ENCODE data around the gene TRMT61A. TPM values are rescaled to one million over a fixed set of nuclear protein-coding genes. Genes with fewer than 3 reads are reported as not detected.

The TRMT61A gene
- total and polyA plus RNA-seq, 2 experiments from 2014 or later, result 13.3 to 15.0 TPM

DNA sequence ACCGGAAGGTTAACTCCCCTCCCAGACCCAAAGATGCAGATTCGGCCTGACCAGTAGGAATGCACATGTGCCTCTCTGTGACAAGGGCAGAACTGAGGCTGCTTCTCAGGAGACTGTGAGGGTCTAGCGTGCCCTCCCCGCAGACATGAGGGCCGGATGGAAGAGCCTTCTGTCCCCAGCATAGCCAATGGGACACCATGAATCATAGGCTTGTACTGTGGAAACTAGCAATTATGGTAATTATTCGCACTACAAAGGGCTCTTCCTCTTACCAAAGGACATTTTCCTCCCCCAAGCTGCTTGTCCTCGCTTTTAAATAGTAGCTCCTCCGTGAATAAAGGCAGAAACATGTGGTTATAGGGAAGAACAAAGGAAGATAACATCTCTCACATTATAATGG is 40.0 kb downstream of the TRMT61A start:
- peaks cover 99% of the 10 kb centered on the region for H3K79me2 ChIP-seq (ENCODE audit: insufficient read depth)
- no peaks in the 10 kb centered on the region for H3K9me3 ChIP-seq (ENCODE audit: low read depth)
- H3K36me3 ChIP-seq (ENCODE audit: low read depth), result 0 out of 2 replicates have a peak, but pooled peaks cover 11% of the 10 kb centered on the region
- H3K4me3 ChIP-seq, result no peak overlapping the region
- no peak for DNase-seq
- H3F3A ChIP-seq (ENCODE audit: insufficient read depth), result 0 out of 2 replicates have a peak, but pooled peaks cover 5% of the 10 kb centered on the region
- in situ Hi-C loops (cut with MboI), result no loop called here
- H3K27me3 ChIP-seq (replicated peaks; ENCODE audit: insufficient read depth), result no peaks in the 10 kb centered on the region
- TF ChIP-seq EZH2phosphoT487 (IDR thresholded peaks at IDR 0.05; ENCODE audit: insufficient read depth, low read depth) (no peak), EZH2 (IDR thresholded peaks at IDR 0.05; ENCODE audit: insufficient read depth, poor library complexity, severe bottlenecking) (no peak)
- WGBS, 2 experiments (ENCODE audit: low coverage in 1 of 2, low lambda C conversion rate in 2 of 2, missing lambda C conversion rate in 2 of 2), result 81 to 86% methylated on average over 8 of the region's 8 CpGs
- H3K4me1 ChIP-seq (ENCODE audit: insufficient read depth), result peaks cover 4% of the 10 kb centered on the region; the same call in 1 of the 2 replicates
- no peaks in the 10 kb centered on the region for H3K9me2 ChIP-seq (ENCODE audit: insufficient read depth)
- H3K27ac ChIP-seq, result no peak overlapping the region
- H2AFZ ChIP-seq, result no peak overlapping the region
- no peak overlapping the region for H3K4me2 ChIP-seq (ENCODE audit: unreplicated experiment)
- no peak overlapping the region for H3K9ac ChIP-seq
- no peaks in the 10 kb centered on the region for H4K20me1 ChIP-seq (ENCODE audit: insufficient read depth)

DNA sequence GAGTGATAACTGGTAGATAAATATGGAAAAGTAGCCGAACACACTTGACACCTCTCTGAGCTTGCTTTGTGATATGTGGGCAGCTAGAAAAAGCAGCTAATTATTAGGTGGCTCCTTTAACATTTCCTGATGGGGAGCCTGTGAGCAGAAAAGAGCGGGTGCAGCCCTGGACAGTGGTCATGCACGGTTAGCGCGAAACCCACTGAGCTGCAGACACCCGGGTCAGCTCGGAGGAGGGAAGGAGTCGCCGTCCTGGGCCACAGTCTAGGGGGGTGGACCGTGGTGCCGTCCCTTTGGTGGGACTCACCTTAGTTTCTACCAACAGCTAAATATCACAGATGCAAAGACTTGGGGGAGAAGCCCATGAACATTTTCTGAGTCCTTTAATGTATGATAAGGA is 40.4 kb downstream of the TRMT61A start:
- Histone ChIP-seq H3K27ac (no peak overlapping the region), H4K20me1 (ENCODE audit: insufficient read depth) (no peaks in the 10 kb centered on the region), H3K4me1 (ENCODE audit: insufficient read depth) (no peaks in the 10 kb centered on the region), H3F3A (ENCODE audit: insufficient read depth) (0 out of 2 replicates have a peak, but pooled peaks cover 5% of the 10 kb centered on the region), H3K36me3 (ENCODE audit: low read depth) (0 out of 2 replicates have a peak, but pooled peaks cover 11% of the 10 kb centered on the region), H2AFZ (no peak overlapping the region), H3K9me2 (ENCODE audit: insufficient read depth) (no peaks in the 10 kb centered on the region), H3K27me3 (replicated peaks; ENCODE audit: insufficient read depth) (no peaks in the 10 kb centered on the region), H3K4me3 (no peak overlapping the region), H3K9me3 (ENCODE audit: low read depth) (no peaks in the 10 kb centered on the region), H3K9ac (no peak overlapping the region), H3K79me2 (ENCODE audit: insufficient read depth) (peaks cover 99% of the 10 kb centered on the region), H3K4me2 (ENCODE audit: unreplicated experiment) (no peak overlapping the region)
- in situ Hi-C loops (cut with MboI), result no loop called here
- 83 to 86% methylated on average over 11 of the region's 11 CpGs for WGBS, 2 experiments (ENCODE audit: low coverage in 1 of 2, low lambda C conversion rate in 2 of 2, missing lambda C conversion rate in 2 of 2)
- TF ChIP-seq EZH2phosphoT487 (IDR thresholded peaks at IDR 0.05; ENCODE audit: insufficient read depth, low read depth), result no peak
- no peak for TF ChIP-seq EZH2 (IDR thresholded peaks at IDR 0.05; ENCODE audit: insufficient read depth, poor library complexity, severe bottlenecking)
- DNase-seq, result no peak

DNA sequence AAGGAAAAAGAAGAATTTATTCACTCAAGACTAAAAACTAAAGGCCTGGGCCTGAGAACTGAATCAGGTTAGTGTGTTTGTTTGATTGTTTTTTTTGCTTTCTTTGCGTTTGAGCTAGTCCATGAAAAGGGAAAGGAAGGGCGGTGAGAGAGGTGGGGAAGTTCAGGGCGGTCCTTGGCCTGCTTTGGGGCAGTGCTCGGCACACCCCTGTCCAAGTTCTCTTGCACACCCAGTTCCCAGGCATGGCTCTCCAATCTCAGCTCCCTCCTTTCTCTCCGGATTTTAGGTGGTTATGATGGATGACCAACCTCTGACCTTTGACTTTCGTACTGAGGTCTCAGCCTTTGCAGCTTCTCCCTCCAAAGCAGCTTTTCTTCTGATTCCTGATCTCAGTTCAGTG is 45.1 kb downstream of the TRMT61A start:
- H3K36me3 ChIP-seq (ENCODE audit: low read depth), result peaks cover 11% of the 10 kb centered on the region; the same call in 1 of the 2 replicates
- no peaks in the 10 kb centered on the region for H3K9me2 ChIP-seq (ENCODE audit: insufficient read depth)
- H3K27me3 ChIP-seq (replicated peaks; ENCODE audit: insufficient read depth), result no peaks in the 10 kb centered on the region
- 56 to 60% methylated on average over 6 of the region's 6 CpGs for WGBS, 2 experiments (ENCODE audit: low coverage in 1 of 2, low lambda C conversion rate in 2 of 2, missing lambda C conversion rate in 2 of 2)
- H2AFZ ChIP-seq, result no peak overlapping the region
- in situ Hi-C loops (cut with MboI), result loop anchor here (10.0 kb wide), 1 partner anchor 111 kb away; no protein-coding TSS in a partner anchor
- H3F3A ChIP-seq (ENCODE audit: insufficient read depth), result peaks cover 5% of the 10 kb centered on the region; the same call in 1 of the 2 replicates
- H4K20me1 ChIP-seq (ENCODE audit: insufficient read depth), result no peaks in the 10 kb centered on the region
- H3K4me2 ChIP-seq (ENCODE audit: unreplicated experiment), result no peak overlapping the region
- no peak overlapping the region for H3K27ac ChIP-seq
- TF ChIP-seq EZH2 (IDR thresholded peaks at IDR 0.05; ENCODE audit: insufficient read depth, poor library complexity, severe bottlenecking) (no peak), EZH2phosphoT487 (IDR thresholded peaks at IDR 0.05; ENCODE audit: insufficient read depth, low read depth) (no peak)
- no peaks in the 10 kb centered on the region for H3K9me3 ChIP-seq (ENCODE audit: low read depth)
- H3K4me1 ChIP-seq (ENCODE audit: insufficient read depth), result peaks cover 13% of the 10 kb centered on the region
- H3K4me3 ChIP-seq, result no peak overlapping the region
- H3K9ac ChIP-seq, result no peak overlapping the region
- no peak for DNase-seq
- H3K79me2 ChIP-seq (ENCODE audit: insufficient read depth), result peaks cover 92% of the 10 kb centered on the region

DNA sequence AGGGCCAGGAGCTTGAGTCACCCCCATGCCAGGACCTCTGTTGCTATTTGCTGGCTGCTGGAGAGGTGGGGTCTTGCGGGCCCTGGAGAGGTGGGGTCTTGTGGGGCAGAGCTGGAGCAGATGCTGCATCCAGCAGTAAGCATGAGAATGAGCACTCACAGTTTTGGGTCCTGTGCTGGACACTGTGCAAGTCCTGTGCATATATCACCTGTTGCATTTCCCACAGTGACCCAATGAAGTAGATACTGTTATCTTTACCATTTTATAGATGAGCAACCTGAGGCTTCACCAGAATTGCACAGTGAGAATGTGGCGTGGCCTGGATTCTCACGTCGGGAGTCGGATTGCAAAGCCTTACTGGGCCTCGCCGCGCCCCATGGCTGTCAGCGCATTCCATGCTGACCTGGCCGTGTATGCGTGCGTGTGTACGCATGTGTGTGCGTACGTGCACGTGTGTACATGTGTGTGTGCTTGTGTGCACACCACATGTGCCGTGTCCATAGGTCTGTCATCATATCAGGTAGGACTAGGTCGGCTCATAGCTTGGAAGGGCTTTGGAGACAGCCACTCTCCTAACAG is 45.8 kb downstream of the TRMT61A start:
- H3K79me2 ChIP-seq (ENCODE audit: insufficient read depth), result peaks cover 86% of the 10 kb centered on the region
- in situ Hi-C loops (cut with MboI), result loop anchor here (10.0 kb wide), 1 partner anchor 110 kb away; no protein-coding TSS in a partner anchor
- H2AFZ ChIP-seq, result no peak overlapping the region
- no peak overlapping the region for H3K27ac ChIP-seq
- TF ChIP-seq EZH2phosphoT487 (IDR thresholded peaks at IDR 0.05; ENCODE audit: insufficient read depth, low read depth) (no peak), EZH2 (IDR thresholded peaks at IDR 0.05; ENCODE audit: insufficient read depth, poor library complexity, severe bottlenecking) (no peak)
- no peak overlapping the region for H3K4me3 ChIP-seq
- no peaks in the 10 kb centered on the region for H4K20me1 ChIP-seq (ENCODE audit: insufficient read depth)
- 93% methylated on average over 18 of the region's 18 CpGs for WGBS, 2 experiments (ENCODE audit: low coverage in 1 of 2, low lambda C conversion rate in 2 of 2, missing lambda C conversion rate in 2 of 2)
- H3K9ac ChIP-seq, result no peak overlapping the region
- no peak overlapping the region for H3K4me2 ChIP-seq (ENCODE audit: unreplicated experiment)
- H3K27me3 ChIP-seq (replicated peaks; ENCODE audit: insufficient read depth), result no peaks in the 10 kb centered on the region
- peaks cover 11% of the 10 kb centered on the region; the same call in 1 of the 2 replicates for H3K36me3 ChIP-seq (ENCODE audit: low read depth)
- H3F3A ChIP-seq (ENCODE audit: insufficient read depth), result peaks cover 5% of the 10 kb centered on the region; the same call in 1 of the 2 replicates
- no peak for DNase-seq
- no peaks in the 10 kb centered on the region for H3K9me2 ChIP-seq (ENCODE audit: insufficient read depth)
- H3K4me1 ChIP-seq (ENCODE audit: insufficient read depth), result peaks cover 13% of the 10 kb centered on the region
- no peaks in the 10 kb centered on the region for H3K9me3 ChIP-seq (ENCODE audit: low read depth)
